Mesothelial cell of epicardium (in vitro differentiated cells): Measurements from ENCODE around the gene CAMTA2. TPM values are rescaled to one million over a fixed set of nuclear protein-coding genes. Genes with fewer than 3 reads are reported as not detected.
A peak's percentile ranks its signal among the peaks of the same experiment; 100 is the strongest.
"Not testable (repeated sequence)": the region's sequence is repeated elsewhere in the genome, so short reads cannot be mapped to it uniquely, and the experiment has no call there.

Source experiments
- DNase-seq, 2 experiments: peaks; one replicate each; pipeline ENCODE4 v3.0.0; 2021; ENCODE audit warnings: low spot score in 2 of 2; ENCODE audit not compliant: unreplicated experiment in 2 of 2
- H3K27ac Mint-ChIP-seq: 2 replicates; pipeline ENCODE4 v1.8.0; 2021; ENCODE audit warnings: mixed read lengths
- H3K27me3 Mint-ChIP-seq: 2 replicates; pipeline ENCODE4 v1.8.0; 2021; ENCODE audit warnings: low read depth, mixed read lengths
- H3K36me3 Mint-ChIP-seq: 2 replicates; pipeline ENCODE4 v1.8.0; 2021; ENCODE audit warnings: mixed read lengths
- H3K4me1 Mint-ChIP-seq: 2 replicates; pipeline ENCODE4 v1.8.0; 2021; ENCODE audit warnings: mixed read lengths
- H3K4me3 Mint-ChIP-seq: 2 replicates; pipeline ENCODE4 v1.8.0; 2021; ENCODE audit warnings: mild to moderate bottlenecking, moderate library complexity, mixed read lengths
- H3K9me3 Mint-ChIP-seq: 2 replicates; pipeline ENCODE4 v1.8.0; 2021; ENCODE audit warnings: mixed read lengths
- CTCF ChIP-seq: fragments of 200-600 bp; sonication (generic); IDR thresholded peaks from one replicate; pipeline ENCODE4 v1.5.0; 2021; ENCODE audit warnings: antibody characterized with exemption; ENCODE audit not compliant: unreplicated experiment
- total RNA-seq: library from RNA; stranded (reverse); gene quantifications from 3 replicates; pipeline ENCODE4 v1.2.1, GENCODE V29; 2021

The CAMTA2 gene
- total RNA-seq, 1 donor from 2014 or later, result 31.6 TPM

- Mint-ChIP-seq H3K4me3 (no peak overlapping the region), H3K4me1 (peaks cover 22% of the 10 kb centered on the region), H3K27me3 (no peaks in the 10 kb centered on the region), H3K9me3 (no peaks in the 10 kb centered on the region), H3K36me3 (peaks cover 3% of the 10 kb centered on the region), H3K27ac (peak overlapping the region; percentile 39)
- no peak for DNase-seq
- no peak for TF ChIP-seq CTCF
Measured at GRCh38 chr17:4934173-4934979, 53.1 kb downstream of the CAMTA2 start.

- H3K27me3 Mint-ChIP-seq, result no peaks in the 10 kb centered on the region
- H3K36me3 Mint-ChIP-seq, result peaks cover 3% of the 10 kb centered on the region
- no peak overlapping the region for H3K27ac Mint-ChIP-seq
- no peak for DNase-seq
- H3K4me3 Mint-ChIP-seq, result no peak overlapping the region
- no peak for TF ChIP-seq CTCF
- H3K9me3 Mint-ChIP-seq, result no peaks in the 10 kb centered on the region
- H3K4me1 Mint-ChIP-seq, result peaks cover 16% of the 10 kb centered on the region
Measured at GRCh38 chr17:4933646-4934045, 53.8 kb downstream of the CAMTA2 start.

GRCh38 chr17:4932756-4933155 lies 54.7 kb downstream of the CAMTA2 start:
- no peak for DNase-seq
- Mint-ChIP-seq H3K27ac (no peak overlapping the region), H3K9me3 (no peaks in the 10 kb centered on the region), H3K36me3 (peaks cover 3% of the 10 kb centered on the region), H3K4me1 (peaks cover 9% of the 10 kb centered on the region), H3K27me3 (no peaks in the 10 kb centered on the region), H3K4me3 (no peak overlapping the region)
- TF ChIP-seq CTCF, result no peak

- DNase-seq, result no peak
- no peak for TF ChIP-seq CTCF
- Mint-ChIP-seq H3K27ac (no peak within 1 kb of the TSS), H3K36me3 (peaks cover 3% of the 10 kb centered on the region), H3K4me3 (no peak within 1 kb of the TSS), H3K9me3 (no peaks in the 10 kb centered on the region), H3K27me3 (no peaks in the 10 kb centered on the region), H3K4me1 (peaks cover 9% of the 10 kb centered on the region)
Measured at GRCh38 chr17:4931963-4932362, 55.5 kb downstream of the CAMTA2 start, which contains the start of gene GP1BA. TSS of gene GP1BA (plus strand) at chr17:4932277. CDS start at chr17:4932605, 328 bp downstream.

GRCh38 chr17:4928881-4929280 lies 58.6 kb downstream of the CAMTA2 start:
- Mint-ChIP-seq H3K9me3 (no peaks in the 10 kb centered on the region), H3K27ac (no peak overlapping the region), H3K4me3 (no peak overlapping the region), H3K36me3 (peaks cover 1% of the 10 kb centered on the region), H3K27me3 (no peaks in the 10 kb centered on the region), H3K4me1 (peaks cover 4% of the 10 kb centered on the region)
- no peak for DNase-seq
- no peak for TF ChIP-seq CTCF

- not testable (repeated sequence) for H3K9me3 Mint-ChIP-seq, DNase-seq, H3K36me3 Mint-ChIP-seq, H3K4me3 Mint-ChIP-seq, H3K4me1 Mint-ChIP-seq, H3K27me3 Mint-ChIP-seq
- peak overlapping the region; percentile 37 for H3K27ac Mint-ChIP-seq
Measured at GRCh38 chr17:4926577-4927335, 60.7 kb downstream of the CAMTA2 start.
